ENCODE measurements around the gene ACACB.

GRCh38 chr12:109273354-109273753 is 157.0 kb downstream of the ACACB start:
- TF ChIP-seq POLR2AphosphoS5 (IDR thresholded peaks at IDR 0.05; ENCODE audit: borderline replicate concordance, low read depth, low read length) (no peak), EZH2 (IDR thresholded peaks at IDR 0.05) (no peak), FOXP2 (optimal IDR thresholded peaks at IDR 0.05; ENCODE audit: control extremely low read depth, extremely low read length, insufficient read depth) (no peak)
